ENCODE measurements around the gene MBD6. TPM values are rescaled to one million over a fixed set of nuclear protein-coding genes. Genes with fewer than 3 reads are reported as not detected.

MBD6 gene
- total and polyA plus RNA-seq, 7 donors: 11.6 to 52.9 (median 29.5) TPM

DNA sequence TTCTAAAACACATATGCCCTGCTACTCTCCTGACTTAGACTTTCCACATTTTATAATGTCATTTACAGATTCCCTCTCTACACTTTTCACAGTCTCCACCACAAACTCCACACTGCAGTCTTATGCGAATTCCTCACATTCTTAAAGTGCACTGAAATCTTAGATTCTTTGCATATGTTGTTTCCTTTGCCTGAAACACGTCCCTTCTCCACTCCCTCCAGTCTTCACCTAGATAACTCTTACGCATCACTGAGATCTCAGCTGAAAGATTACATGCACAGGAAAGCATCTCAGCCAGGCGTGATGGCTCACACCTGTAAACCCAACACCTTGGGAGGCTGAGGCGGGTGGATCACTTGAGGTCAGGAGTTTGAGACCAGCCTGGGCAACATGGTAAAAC is 39.2 kb upstream of the MBD6 start:
- TF ChIP-seq, protein P1, sequence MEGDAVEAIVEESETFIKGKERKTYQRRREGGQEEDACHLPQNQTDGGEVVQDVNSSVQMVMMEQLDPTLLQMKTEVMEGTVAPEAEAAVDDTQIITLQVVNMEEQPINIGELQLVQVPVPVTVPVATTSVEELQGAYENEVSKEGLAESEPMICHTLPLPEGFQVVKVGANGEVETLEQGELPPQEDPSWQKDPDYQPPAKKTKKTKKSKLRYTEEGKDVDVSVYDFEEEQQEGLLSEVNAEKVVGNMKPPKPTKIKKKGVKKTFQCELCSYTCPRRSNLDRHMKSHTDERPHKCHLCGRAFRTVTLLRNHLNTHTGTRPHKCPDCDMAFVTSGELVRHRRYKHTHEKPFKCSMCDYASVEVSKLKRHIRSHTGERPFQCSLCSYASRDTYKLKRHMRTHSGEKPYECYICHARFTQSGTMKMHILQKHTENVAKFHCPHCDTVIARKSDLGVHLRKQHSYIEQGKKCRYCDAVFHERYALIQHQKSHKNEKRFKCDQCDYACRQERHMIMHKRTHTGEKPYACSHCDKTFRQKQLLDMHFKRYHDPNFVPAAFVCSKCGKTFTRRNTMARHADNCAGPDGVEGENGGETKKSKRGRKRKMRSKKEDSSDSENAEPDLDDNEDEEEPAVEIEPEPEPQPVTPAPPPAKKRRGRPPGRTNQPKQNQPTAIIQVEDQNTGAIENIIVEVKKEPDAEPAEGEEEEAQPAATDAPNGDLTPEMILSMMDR (IDR thresholded peaks at IDR 0.05): no peak
- 42 to 51% (median 43%) methylated on average over 5 of the region's 5 CpGs for WGBS, 3 donors
- Histone ChIP-seq H3K4me3 (no peak overlapping the region), H3K27ac (no peak overlapping the region), H3K4me1 (peaks cover under 1% of the 10 kb centered on the region), H3K9me3 (no peaks in the 10 kb centered on the region), H3K36me3 (ENCODE audit: insufficient read depth in 1 of 2, low read depth in 1 of 2) (no peaks in the 10 kb centered on the region), H3K27me3 (ENCODE audit: insufficient read depth in 3 of 3, low read length in 2 of 3) (peaks cover 0 to 3% (median 2%) of the 10 kb centered on the region in 3 donors)
- ATAC-seq (no peak), DNase-seq (peak in 1 of 2 donors; percentile 19)
- intact Hi-C loops (cut with DNase I): no loop called here

- Histone ChIP-seq H3K4me1 (peaks cover 10% of the 10 kb centered on the region), H3K27me3 (ENCODE audit: insufficient read depth in 3 of 3, low read length in 2 of 3) (peaks cover 0 to 3% (median 0%) of the 10 kb centered on the region in 3 donors), H3K9me3 (no peaks in the 10 kb centered on the region), H3K4me3 (no peak overlapping the region), H3K27ac (no peak overlapping the region), H3K36me3 (ENCODE audit: insufficient read depth in 1 of 2, low read depth in 1 of 2) (peaks cover 7 to 18% of the 10 kb centered on the region in 2 donors)
- DNase-seq: no peak
- intact Hi-C loops (cut with DNase I): loop anchor here in 1 of 2 donors (5.0 kb wide), 1 partner anchor 37 kb away; the partner anchor contains the start of genes DDIT3 and MBD6
- TF ChIP-seq, protein P1 (IDR thresholded peaks at IDR 0.05): no peak
- no peak for ATAC-seq
These were observed 36.9 kb upstream of the MBD6 start for GRCh38 chr12:57485695-57486094.

GRCh38 chr12:57487055-57487596 is 35.5 kb upstream of the MBD6 start:
- TF ChIP-seq, protein P1 (IDR thresholded peaks at IDR 0.05): no peak

DNA sequence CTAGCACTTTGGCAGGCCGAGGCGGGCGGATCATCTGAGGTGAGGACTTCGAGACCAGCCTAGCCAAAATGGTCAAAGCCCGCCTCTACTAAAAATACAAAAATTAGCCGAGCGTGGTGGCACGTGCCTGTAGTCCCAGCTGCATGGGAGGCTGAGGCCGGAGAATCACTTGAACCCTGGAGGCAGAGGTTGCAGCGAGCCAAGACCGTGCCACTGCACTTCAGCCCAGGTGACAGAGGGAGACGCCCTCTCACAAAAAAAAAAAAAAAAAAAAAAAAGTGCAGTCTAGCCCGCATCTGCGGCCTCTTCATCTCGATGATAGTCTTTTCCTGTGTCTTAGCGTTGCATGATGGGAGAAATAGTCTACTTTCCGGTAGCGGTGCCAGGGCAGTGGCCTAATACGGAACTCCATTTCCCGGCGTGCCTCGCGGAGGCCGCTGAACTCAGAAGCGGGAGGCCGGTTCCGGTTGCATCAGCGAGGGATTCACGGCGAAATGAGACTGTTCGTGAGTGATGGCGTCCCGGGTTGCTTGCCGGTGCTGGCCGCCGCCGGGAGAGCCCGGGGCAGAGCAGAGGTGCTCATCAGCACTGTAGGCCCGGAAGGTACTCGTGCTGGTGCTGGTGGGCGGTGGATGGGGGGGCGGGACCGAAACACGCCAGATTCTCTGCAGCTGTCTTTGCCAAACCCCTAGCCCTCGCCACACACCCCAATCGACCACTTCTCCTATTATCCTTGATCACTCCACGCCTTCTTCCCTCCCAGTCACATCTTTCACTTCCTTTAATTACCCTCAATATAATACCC is 34.8 kb upstream of the MBD6 start, which contains the start of gene MARS1:
TSS of gene MARS1 (plus strand) at position 472 of the 805 bp plus-strand sequence. CDS start at position 495, 23 bp downstream.
- H3K27ac ChIP-seq: peak within 1 kb of the TSS; percentile 76
- H3K27me3 ChIP-seq (ENCODE audit: insufficient read depth in 3 of 3, low read length in 2 of 3): no peaks in the 10 kb centered on the region
- TF ChIP-seq, protein P1 (IDR thresholded peaks at IDR 0.05): no peak
- DNase-seq (peak; percentile 94 to 97), ATAC-seq (peak; percentile 97 to 99 (median 98))
- intact Hi-C loops (cut with DNase I): loop anchor here in 1 of 2 donors (5.0 kb wide), 1 partner anchor 35 kb away; the partner anchor contains the start of genes DDIT3 and MBD6
- H3K4me1 ChIP-seq: peaks cover 10% of the 10 kb centered on the region
- H3K36me3 ChIP-seq (ENCODE audit: insufficient read depth in 1 of 2, low read depth in 1 of 2): peaks cover 14 to 34% of the 10 kb centered on the region in 2 donors
- H3K9me3 ChIP-seq: no peaks in the 10 kb centered on the region
- peak within 1 kb of the TSS; percentile 96 for H3K4me3 ChIP-seq
- WGBS, 3 donors: 1 to 2% (median 2%) methylated on average over 41 to 47 of the region's 47 CpGs

More at GRCh38 chr12:57487055-57487596, 35.5 kb upstream of the MBD6 start:
- WGBS, 3 donors: 81 to 85% (median 82%) methylated on average over 27 of the region's 27 CpGs
- Histone ChIP-seq H3K4me3 (peak overlapping the region; percentile 96), H3K4me1 (peaks cover 10% of the 10 kb centered on the region), H3K27me3 (ENCODE audit: insufficient read depth in 3 of 3, low read length in 2 of 3) (peaks cover 0 to 3% (median 0%) of the 10 kb centered on the region in 3 donors), H3K27ac (peak overlapping the region; percentile 76), H3K36me3 (ENCODE audit: insufficient read depth in 1 of 2, low read depth in 1 of 2) (peaks cover 12 to 32% of the 10 kb centered on the region in 2 donors), H3K9me3 (no peaks in the 10 kb centered on the region)
- DNase-seq (no peak), ATAC-seq (peak in 1 of 4 donors; percentile 4)
- intact Hi-C loops (cut with DNase I): loop anchor here in 1 of 2 donors (5.0 kb wide), 1 partner anchor 35 kb away; the partner anchor contains the start of genes DDIT3 and MBD6
